Bronchial epithelial cell (primary cell): Measurements from ENCODE around the gene PIGO. TPM values are rescaled to one million over a fixed set of nuclear protein-coding genes. Genes with fewer than 3 reads are reported as not detected.

Experiments
- DNase-seq: peaks from one replicate; pipeline ENCODE4 v3.0.0-alpha.2; 2010; ENCODE audit warnings: low read depth
- FAIRE-seq: peaks from 2 replicates; lab custom pipeline; 2011; peaks lifted over from hg19 to GRCh38; lab: Jason Lieb, UNC
- H3K27me3 ChIP-seq: 2 replicates; pipeline ENCODE4 v1.5.1; 2011; ENCODE audit warnings: low read length; ENCODE audit not compliant: control insufficient read depth, insufficient read depth
- H3K36me3 ChIP-seq: 2 replicates; pipeline ENCODE4 v1.5.1; 2011; ENCODE audit warnings: low read length; ENCODE audit not compliant: control insufficient read depth, insufficient read depth
- H3K4me3 ChIP-seq: 2 replicates; pipeline ENCODE4 v1.5.1; 2011; ENCODE audit warnings: mild to moderate bottlenecking, low read depth, low read length, control low read depth
- CTCF ChIP-seq: IDR thresholded peaks from 2 replicates; pipeline ENCODE4 v1.5.1; 2011; ENCODE audit warnings: mild to moderate bottlenecking, moderate library complexity, low read length, control low read depth, inconsistent platforms; ENCODE audit not compliant: insufficient read depth, severe bottlenecking
- total RNA-seq: library from RNA; depleted of rRNA; stranded (reverse); fragments of >200 nt; gene quantifications from 2 replicates; pipeline ENCODE4 v1.2.1, GENCODE V29; 2014

Gene PIGO
- total RNA-seq, 1 donor from 2014 or later, result 25.3 TPM

- DNase-seq (no peak), FAIRE-seq (no peak)
- Histone ChIP-seq H3K27me3 (no peaks in the 10 kb centered on the region), H3K4me3 (no peak overlapping the region), H3K36me3 (peaks cover 13% of the 10 kb centered on the region)
- TF ChIP-seq CTCF, result no peak
Observed at GRCh38 chr9:35104586-35104985, 8.2 kb upstream of the PIGO start.

- Histone ChIP-seq H3K4me3 (peak overlapping the region; percentile 62), H3K27me3 (no peaks in the 10 kb centered on the region), H3K36me3 (peaks cover 13% of the 10 kb centered on the region)
- TF ChIP-seq CTCF, result no peak
- FAIRE-seq, result no peak
- DNase-seq, result no peak
Observed at GRCh38 chr9:35103660-35104191, 7.3 kb upstream of the PIGO start.

GRCh38 chr9:35102769-35103659, 6.6 kb upstream of the PIGO start, which contains the start of gene STOML2:
TSS of gene STOML2 (minus strand) at chr9:35103131. CDS start at chr9:35103094, 37 bp downstream.
- DNase-seq (peak; percentile 92), FAIRE-seq (peak; percentile 92)
- no peaks in the 10 kb centered on the region for H3K27me3 ChIP-seq
- peak within 1 kb of the TSS; percentile 62 for H3K4me3 ChIP-seq
- TF ChIP-seq CTCF, result no peak
- peaks cover 13% of the 10 kb centered on the region for H3K36me3 ChIP-seq

- H3K27me3 ChIP-seq, result no peaks in the 10 kb centered on the region
- peaks cover 11% of the 10 kb centered on the region for H3K36me3 ChIP-seq
- no peak for TF ChIP-seq CTCF
- peak overlapping the region; percentile 62 for H3K4me3 ChIP-seq
- FAIRE-seq (no peak), DNase-seq (no peak)
Observed at GRCh38 chr9:35102465-35102768, 6.0 kb upstream of the PIGO start.

GRCh38 chr9:35097573-35097972, 1.2 kb upstream of the PIGO start:
- no peaks in the 10 kb centered on the region for H3K27me3 ChIP-seq
- FAIRE-seq, result peak; percentile 32

More at GRCh38 chr9:35097573-35097972, 1.2 kb upstream of the PIGO start:
- Histone ChIP-seq H3K36me3 (peaks cover 17% of the 10 kb centered on the region), H3K4me3 (no peak overlapping the region)
- no peak for DNase-seq
- no peak for TF ChIP-seq CTCF
